Psoas muscle (tissue), 8 donors: ENCODE results near the gene ZNG1B. TPM values are rescaled to one million over a fixed set of nuclear protein-coding genes. Genes with fewer than 3 reads are reported as not detected.
"Not testable (repeated sequence)": the region's sequence is repeated elsewhere in the genome, so short reads cannot be mapped to it uniquely, and the experiment has no call there.

Experiments used
- ATAC-seq, 4 donors: fragments of 200-7000 bp; cut with Tn5 transposase; one replicate each; pipeline ENCODE4 v1.9.1; 2020; ENCODE audit warnings: moderate library complexity in 3 of 4, mild to moderate bottlenecking in 2 of 4
- DNase-seq, 2 donors: peaks; one replicate each; pipeline ENCODE4 v3.0.0-alpha.2; 2020
- H3K27ac ChIP-seq: fragments of 200-600 bp; one replicate; pipeline ENCODE4 v1.8.0; 2022
- H3K27me3 ChIP-seq, 3 donors: fragments of 200-600 bp in 1 of 3; one replicate each; pipeline versions ENCODE4 v1.6.1 to v1.8.0; 2013 to 2022; ENCODE audit warnings: low read length in 2 of 3, mild to moderate bottlenecking in 2 of 3, moderate library complexity in 1 of 3; ENCODE audit not compliant: insufficient read depth in 3 of 3
- H3K36me3 ChIP-seq, 2 donors: fragments of 200-600 bp in 1 of 2; one replicate each; pipeline versions ENCODE4 v1.6.1 to v1.8.0; 2013 to 2022; ENCODE audit warnings: low read depth in 1 of 2, mild to moderate bottlenecking in 1 of 2, moderate library complexity in 1 of 2; ENCODE audit not compliant: insufficient read depth in 1 of 2
- H3K4me1 ChIP-seq: fragments of 200-600 bp; one replicate; pipeline ENCODE4 v1.8.0; 2022
- H3K4me3 ChIP-seq: fragments of 200-600 bp; one replicate; pipeline ENCODE4 v1.8.0; 2022; ENCODE audit warnings: mild to moderate bottlenecking
- H3K9me3 ChIP-seq: fragments of 200-600 bp; one replicate; pipeline ENCODE4 v1.8.0; 2022
- WGBS, 3 donors: extraction: QIAGEN DNeasy Blood & Tissue Kit; methylation state at CpG; one replicate each; pipeline versions ENCODE4 v1.1.6 to v1.1.7; 2013; 5-methylcytosine and 5-hydroxymethylcytosine counted together
- intact Hi-C, 2 donors: fragments of 100-400 bp; cut with DNase I; formaldehyde crosslinking; loops; one replicate each; pipeline versions ENCODE4 v1.11.0 to v1.14.2; 2022
- polyA plus RNA-seq, 3 donors: library from polyadenylated mRNA; stranded (reverse); fragments of 200-250 nt; gene quantifications; one replicate each; pipeline ENCODE4 v1.2.3, GENCODE V29; 2013
- total RNA-seq, 4 donors: library from RNA; stranded (reverse); fragmentation: NEBNext Ultra II Directional in 2 of 4; extraction: Animal tissue kit (Norgen Biotek cat#: 25700) in 2 of 4; gene quantifications; one replicate each; pipeline versions ENCODE4 v1.2.1 to v1.2.4, GENCODE V29; 2021 to 2023
- donor health status: healthy with polysubstance abuse.
- donor health status: DM: no; HTN: no; CAD: no; lungs with moderate emphysema.
- donor health status: Bipolar disorder and iron deficiency.
- donor health status: healthy.
- donor health status: DM: yes; HTN: yes; CAD: no.
- donor health status: DM: no; HTN: no; CAD: no.
- donor health status: DM: no; HTN: no; CAD: no.
- donor health status: DM: yes; HTN: yes; CAD: no.

ZNG1B gene
- total and polyA plus RNA-seq, 7 donors: 18.9 to 63.2 (median 27.0) TPM

- H3K36me3 ChIP-seq, ATAC-seq, intact Hi-C loops, H3K27ac ChIP-seq, H3K4me1 ChIP-seq, H3K9me3 ChIP-seq, H3K4me3 ChIP-seq: not testable (repeated sequence)
- 75 to 82% (median 78%) methylated on average over 14 of the region's 14 CpGs for WGBS, 3 donors
- peaks cover 0 to 20% (median 0%) of the 10 kb centered on the region in 3 donors for H3K27me3 ChIP-seq
- peak in 1 of 2 donors; percentile 12 for DNase-seq
Measured at GRCh38 chr2:113511859-113512258, 74.4 kb downstream of the ZNG1B start.

GRCh38 chr2:113515457-113515856, 78.0 kb downstream of the ZNG1B start:
- intact Hi-C loops, H3K9me3 ChIP-seq, H3K4me1 ChIP-seq, H3K27me3 ChIP-seq, H3K4me3 ChIP-seq, DNase-seq, ATAC-seq, H3K36me3 ChIP-seq, H3K27ac ChIP-seq: not testable (repeated sequence)
- WGBS, 3 donors: 55 to 74% (median 62%) methylated on average over 6 to 8 of the region's 8 CpGs

- H3K27ac ChIP-seq, intact Hi-C loops, H3K27me3 ChIP-seq, H3K9me3 ChIP-seq, ATAC-seq, H3K4me1 ChIP-seq, H3K36me3 ChIP-seq, H3K4me3 ChIP-seq, DNase-seq: not testable (repeated sequence)
- WGBS, 3 donors: 79 to 89% (median 89%) methylated on average over 3 of the region's 3 CpGs
Measured at GRCh38 chr2:113515995-113516394, 78.5 kb downstream of the ZNG1B start.

GRCh38 chr2:113517025-113517424, 79.5 kb downstream of the ZNG1B start:
- H3K27me3 ChIP-seq, H3K36me3 ChIP-seq, ATAC-seq, H3K9me3 ChIP-seq, intact Hi-C loops, H3K4me3 ChIP-seq, H3K27ac ChIP-seq, DNase-seq, H3K4me1 ChIP-seq: not testable (repeated sequence)
- WGBS, 3 donors: no CpG with 5 or more reads among the region's 2 CpGs

- ATAC-seq, H3K9me3 ChIP-seq, H3K4me1 ChIP-seq, DNase-seq, H3K27me3 ChIP-seq, intact Hi-C loops, H3K36me3 ChIP-seq, H3K4me3 ChIP-seq, H3K27ac ChIP-seq: not testable (repeated sequence)
- WGBS, 3 donors: 73 to 79% (median 77%) methylated on average over 6 of the region's 6 CpGs
Measured at GRCh38 chr2:113520837-113521236, 83.3 kb downstream of the ZNG1B start.

GRCh38 chr2:113521492-113521891, 84.0 kb downstream of the ZNG1B start:
- H3K9me3 ChIP-seq, H3K4me1 ChIP-seq, H3K4me3 ChIP-seq, DNase-seq, ATAC-seq, H3K27me3 ChIP-seq, H3K36me3 ChIP-seq, H3K27ac ChIP-seq, intact Hi-C loops: not testable (repeated sequence)
- 54 to 68% (median 68%) methylated on average over 5 of the region's 5 CpGs for WGBS, 3 donors

GRCh38 chr2:113524986-113525385, 87.5 kb downstream of the ZNG1B start:
- intact Hi-C loops, H3K4me3 ChIP-seq, H3K27me3 ChIP-seq, ATAC-seq, H3K27ac ChIP-seq, DNase-seq, H3K36me3 ChIP-seq, H3K4me1 ChIP-seq, H3K9me3 ChIP-seq: not testable (repeated sequence)
- WGBS, 3 donors: 74 to 90% (median 77%) methylated on average over 1 of the region's 1 CpG

- H3K27me3 ChIP-seq, H3K4me1 ChIP-seq, H3K4me3 ChIP-seq, DNase-seq, H3K9me3 ChIP-seq, intact Hi-C loops, H3K27ac ChIP-seq, H3K36me3 ChIP-seq: not testable (repeated sequence)
- peak; percentile 86 to 99 (median 93) for ATAC-seq
- WGBS, 3 donors: 10 to 21% (median 20%) methylated on average over 4 to 6 of the region's 12 CpGs
Measured at GRCh38 chr2:113527350-113528045, 90.0 kb downstream of the ZNG1B start.

GRCh38 chr2:113528126-113528525, 90.6 kb downstream of the ZNG1B start:
- intact Hi-C loops: not testable (repeated sequence)
- WGBS, 3 donors: 54 to 58% (median 58%) methylated on average over 3 to 4 of the region's 5 CpGs

GRCh38 chr2:113528904-113529303, 91.4 kb downstream of the ZNG1B start:
- H3K4me1 ChIP-seq, DNase-seq, H3K4me3 ChIP-seq, H3K27me3 ChIP-seq, H3K36me3 ChIP-seq, ATAC-seq, H3K9me3 ChIP-seq, intact Hi-C loops, H3K27ac ChIP-seq: not testable (repeated sequence)
- WGBS, 3 donors: 30 to 51% (median 48%) methylated on average over 2 to 3 of the region's 3 CpGs

More at GRCh38 chr2:113528126-113528525, 90.6 kb downstream of the ZNG1B start:
- not testable (repeated sequence) for H3K4me1 ChIP-seq, H3K9me3 ChIP-seq, H3K4me3 ChIP-seq, DNase-seq, H3K27ac ChIP-seq, H3K36me3 ChIP-seq, H3K27me3 ChIP-seq, ATAC-seq

GRCh38 chr2:113532991-113533390, 95.5 kb downstream of the ZNG1B start:
- H3K27ac ChIP-seq, H3K36me3 ChIP-seq, H3K4me3 ChIP-seq, DNase-seq, intact Hi-C loops, H3K27me3 ChIP-seq, ATAC-seq, H3K4me1 ChIP-seq, H3K9me3 ChIP-seq: not testable (repeated sequence)
- 80 to 100% (median 100%) methylated on average over 1 of the region's 4 CpGs for WGBS, 3 donors
